ENCODE measurements around the gene JPH2.

The JPH2 gene

GRCh38 chr20:44102582-44102981 lies 84.4 kb downstream of the JPH2 start:
- Histone ChIP-seq H3K9me3 (ENCODE audit: low read length) (no peaks in the 10 kb centered on the region), H3K27me3 (ENCODE audit: insufficient read depth, low read length) (peaks cover 15% of the 10 kb centered on the region), H3K4me3 (ENCODE audit: low read length) (no peak overlapping the region), H3K36me3 (ENCODE audit: insufficient read depth, low read length) (no peaks in the 10 kb centered on the region), H3K4me1 (ENCODE audit: insufficient read depth, low read length) (no peaks in the 10 kb centered on the region), H2AFZ (ENCODE audit: low read depth, low read length) (no peak overlapping the region)

- Histone ChIP-seq H2AFZ (ENCODE audit: low read depth, low read length) (no peak overlapping the region), H3K36me3 (ENCODE audit: insufficient read depth, low read length) (no peaks in the 10 kb centered on the region), H3K4me1 (ENCODE audit: insufficient read depth, low read length) (no peaks in the 10 kb centered on the region), H3K4me3 (ENCODE audit: low read length) (no peak overlapping the region), H3K9me3 (ENCODE audit: low read length) (no peaks in the 10 kb centered on the region), H3K27me3 (ENCODE audit: insufficient read depth, low read length) (peaks cover 12% of the 10 kb centered on the region)
Measured at GRCh38 chr20:44099832-44100231, 87.2 kb downstream of the JPH2 start.

- Histone ChIP-seq H3K4me3 (ENCODE audit: low read length) (no peak overlapping the region), H3K4me1 (ENCODE audit: insufficient read depth, low read length) (no peaks in the 10 kb centered on the region), H3K9me3 (ENCODE audit: low read length) (no peaks in the 10 kb centered on the region), H2AFZ (ENCODE audit: low read depth, low read length) (no peak overlapping the region), H3K27me3 (ENCODE audit: insufficient read depth, low read length) (peaks cover 6% of the 10 kb centered on the region), H3K36me3 (ENCODE audit: insufficient read depth, low read length) (no peaks in the 10 kb centered on the region)
Measured at GRCh38 chr20:44098657-44099056, 88.3 kb downstream of the JPH2 start.

- peaks cover 4% of the 10 kb centered on the region for H3K27me3 ChIP-seq (ENCODE audit: insufficient read depth, low read length)
- no peaks in the 10 kb centered on the region for H3K9me3 ChIP-seq (ENCODE audit: low read length)
- H3K36me3 ChIP-seq (ENCODE audit: insufficient read depth, low read length) = no peaks in the 10 kb centered on the region
- H3K4me1 ChIP-seq (ENCODE audit: insufficient read depth, low read length) = no peaks in the 10 kb centered on the region
- no peak overlapping the region for H3K4me3 ChIP-seq (ENCODE audit: low read length)
- H2AFZ ChIP-seq (ENCODE audit: low read depth, low read length) = no peak overlapping the region
Measured at GRCh38 chr20:44098256-44098630, 88.7 kb downstream of the JPH2 start.

GRCh38 chr20:44097521-44098255 lies 89.3 kb downstream of the JPH2 start:
- Histone ChIP-seq H3K27me3 (ENCODE audit: insufficient read depth, low read length) (peaks cover 4% of the 10 kb centered on the region), H2AFZ (ENCODE audit: low read depth, low read length) (no peak overlapping the region), H3K9me3 (ENCODE audit: low read length) (no peaks in the 10 kb centered on the region), H3K36me3 (ENCODE audit: insufficient read depth, low read length) (no peaks in the 10 kb centered on the region), H3K4me3 (ENCODE audit: low read length) (no peak overlapping the region), H3K4me1 (ENCODE audit: insufficient read depth, low read length) (no peaks in the 10 kb centered on the region)

GRCh38 chr20:44095831-44096230 lies 91.2 kb downstream of the JPH2 start:
- no peaks in the 10 kb centered on the region for H3K4me1 ChIP-seq (ENCODE audit: insufficient read depth, low read length)
- H2AFZ ChIP-seq (ENCODE audit: low read depth, low read length) = no peak overlapping the region
- peaks cover 4% of the 10 kb centered on the region for H3K27me3 ChIP-seq (ENCODE audit: insufficient read depth, low read length)
- H3K9me3 ChIP-seq (ENCODE audit: low read length) = no peaks in the 10 kb centered on the region
- no peak overlapping the region for H3K4me3 ChIP-seq (ENCODE audit: low read length)
- H3K36me3 ChIP-seq (ENCODE audit: insufficient read depth, low read length) = no peaks in the 10 kb centered on the region

- no peaks in the 10 kb centered on the region for H3K27me3 ChIP-seq (ENCODE audit: insufficient read depth, low read length)
- no peaks in the 10 kb centered on the region for H3K36me3 ChIP-seq (ENCODE audit: insufficient read depth, low read length)
- no peak overlapping the region for H3K4me3 ChIP-seq (ENCODE audit: low read length)
- no peaks in the 10 kb centered on the region for H3K9me3 ChIP-seq (ENCODE audit: low read length)
- H3K4me1 ChIP-seq (ENCODE audit: insufficient read depth, low read length) = no peaks in the 10 kb centered on the region
- H2AFZ ChIP-seq (ENCODE audit: low read depth, low read length) = no peak overlapping the region
Measured at GRCh38 chr20:44093249-44093582, 93.8 kb downstream of the JPH2 start.

- no peaks in the 10 kb centered on the region for H3K36me3 ChIP-seq (ENCODE audit: insufficient read depth, low read length)
- no peak overlapping the region for H3K4me3 ChIP-seq (ENCODE audit: low read length)
- H3K4me1 ChIP-seq (ENCODE audit: insufficient read depth, low read length) = no peaks in the 10 kb centered on the region
- H3K9me3 ChIP-seq (ENCODE audit: low read length) = no peaks in the 10 kb centered on the region
- H3K27me3 ChIP-seq (ENCODE audit: insufficient read depth, low read length) = no peaks in the 10 kb centered on the region
- H2AFZ ChIP-seq (ENCODE audit: low read depth, low read length) = no peak overlapping the region
Measured at GRCh38 chr20:44092551-44093248, 94.3 kb downstream of the JPH2 start.

- Histone ChIP-seq H3K27me3 (ENCODE audit: insufficient read depth, low read length) (peaks cover 2% of the 10 kb centered on the region), H3K9me3 (ENCODE audit: low read length) (no peaks in the 10 kb centered on the region), H3K4me3 (ENCODE audit: low read length) (no peak overlapping the region), H2AFZ (ENCODE audit: low read depth, low read length) (no peak overlapping the region), H3K4me1 (ENCODE audit: insufficient read depth, low read length) (no peaks in the 10 kb centered on the region), H3K36me3 (ENCODE audit: insufficient read depth, low read length) (no peaks in the 10 kb centered on the region)
Measured at GRCh38 chr20:44091026-44091425, 96.0 kb downstream of the JPH2 start.

- Histone ChIP-seq H3K4me1 (ENCODE audit: insufficient read depth, low read length) (no peaks in the 10 kb centered on the region), H2AFZ (ENCODE audit: low read depth, low read length) (peak overlapping the region; percentile 1), H3K9me3 (ENCODE audit: low read length) (no peaks in the 10 kb centered on the region), H3K27me3 (ENCODE audit: insufficient read depth, low read length) (peaks cover 5% of the 10 kb centered on the region), H3K36me3 (ENCODE audit: insufficient read depth, low read length) (no peaks in the 10 kb centered on the region), H3K4me3 (ENCODE audit: low read length) (no peak overlapping the region)
Measured at GRCh38 chr20:44089987-44090674, 96.9 kb downstream of the JPH2 start.

- no peaks in the 10 kb centered on the region for H3K9me3 ChIP-seq (ENCODE audit: low read length)
- no peaks in the 10 kb centered on the region for H3K36me3 ChIP-seq (ENCODE audit: insufficient read depth, low read length)
- H3K4me1 ChIP-seq (ENCODE audit: insufficient read depth, low read length) = no peaks in the 10 kb centered on the region
- peaks cover 5% of the 10 kb centered on the region for H3K27me3 ChIP-seq (ENCODE audit: insufficient read depth, low read length)
- no peak overlapping the region for H2AFZ ChIP-seq (ENCODE audit: low read depth, low read length)
- no peak overlapping the region for H3K4me3 ChIP-seq (ENCODE audit: low read length)
Measured at GRCh38 chr20:44087857-44088120, 99.2 kb downstream of the JPH2 start.

- H3K36me3 ChIP-seq (ENCODE audit: insufficient read depth, low read length) = no peaks in the 10 kb centered on the region
- no peaks in the 10 kb centered on the region for H3K9me3 ChIP-seq (ENCODE audit: low read length)
- H3K4me3 ChIP-seq (ENCODE audit: low read length) = no peak overlapping the region
- H3K27me3 ChIP-seq (ENCODE audit: insufficient read depth, low read length) = peaks cover 5% of the 10 kb centered on the region
- H2AFZ ChIP-seq (ENCODE audit: low read depth, low read length) = no peak overlapping the region
- H3K4me1 ChIP-seq (ENCODE audit: insufficient read depth, low read length) = no peaks in the 10 kb centered on the region
Measured at GRCh38 chr20:44087051-44087856, 99.7 kb downstream of the JPH2 start.
